Fibroblast of gingiva (primary cell): ENCODE results near the gene FEM1B.

Experiments
- DNase-seq: peaks from one replicate; pipeline ENCODE4 v3.0.0-alpha.2; 2011; ENCODE audit warnings: low read depth

Gene FEM1B

DNA sequence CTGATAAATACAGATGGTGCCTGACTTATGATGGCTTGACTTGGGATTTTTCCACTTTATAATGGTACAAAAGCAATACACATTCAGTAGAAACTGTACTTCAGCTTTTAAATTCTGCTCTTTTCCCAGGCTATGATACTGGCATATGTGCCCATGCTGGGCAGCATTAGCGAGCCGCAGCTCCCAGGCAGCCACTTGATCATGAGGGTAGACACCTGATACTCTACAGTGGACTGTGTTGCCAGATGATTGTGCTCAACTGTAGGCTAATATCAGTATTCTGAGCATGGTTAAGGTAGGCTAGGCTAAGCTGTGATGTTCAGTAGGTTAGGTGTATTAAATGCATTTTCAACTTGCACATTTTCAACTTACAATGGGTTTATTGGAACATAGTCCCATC is 17.7 kb upstream of the FEM1B start:
- DNase-seq = no peak

DNA sequence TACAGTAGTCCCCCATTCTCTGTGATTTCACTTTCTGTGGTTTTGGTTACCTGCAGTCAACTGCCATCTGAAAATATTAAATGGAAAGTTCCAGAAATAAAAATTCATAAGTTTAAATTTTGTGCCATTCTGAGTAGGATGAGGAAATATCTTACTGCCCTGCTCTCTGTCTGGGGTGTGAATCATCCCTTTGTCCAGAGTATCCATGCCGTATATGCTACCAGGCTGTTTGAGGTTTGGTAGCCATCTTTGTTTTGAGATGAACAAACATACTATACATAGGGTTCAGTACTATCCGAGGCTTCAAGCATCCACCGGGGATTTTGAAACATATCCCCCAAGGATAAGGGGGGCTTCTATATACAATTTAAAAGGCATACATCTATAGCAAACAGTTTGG is 16.3 kb upstream of the FEM1B start:
- DNase-seq = no peak

DNA sequence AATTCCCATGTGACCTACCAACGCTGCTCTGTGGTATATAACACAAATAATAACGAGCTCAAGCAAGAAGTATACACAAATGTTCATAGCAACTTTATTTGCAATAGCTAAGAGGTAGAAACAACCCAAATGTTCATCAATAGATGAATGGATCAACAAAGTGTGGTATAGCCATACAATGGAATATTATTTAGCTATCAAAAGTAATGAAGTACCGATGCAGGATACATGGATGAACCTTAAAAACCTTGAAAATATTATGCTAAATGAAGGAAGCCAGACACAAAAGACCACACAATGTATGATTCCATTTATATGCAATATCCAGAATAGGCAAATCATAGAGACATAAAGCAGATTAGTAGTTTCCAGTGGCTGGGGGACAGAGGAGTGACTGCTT is 15.6 kb upstream of the FEM1B start:
- no peak for DNase-seq

DNA sequence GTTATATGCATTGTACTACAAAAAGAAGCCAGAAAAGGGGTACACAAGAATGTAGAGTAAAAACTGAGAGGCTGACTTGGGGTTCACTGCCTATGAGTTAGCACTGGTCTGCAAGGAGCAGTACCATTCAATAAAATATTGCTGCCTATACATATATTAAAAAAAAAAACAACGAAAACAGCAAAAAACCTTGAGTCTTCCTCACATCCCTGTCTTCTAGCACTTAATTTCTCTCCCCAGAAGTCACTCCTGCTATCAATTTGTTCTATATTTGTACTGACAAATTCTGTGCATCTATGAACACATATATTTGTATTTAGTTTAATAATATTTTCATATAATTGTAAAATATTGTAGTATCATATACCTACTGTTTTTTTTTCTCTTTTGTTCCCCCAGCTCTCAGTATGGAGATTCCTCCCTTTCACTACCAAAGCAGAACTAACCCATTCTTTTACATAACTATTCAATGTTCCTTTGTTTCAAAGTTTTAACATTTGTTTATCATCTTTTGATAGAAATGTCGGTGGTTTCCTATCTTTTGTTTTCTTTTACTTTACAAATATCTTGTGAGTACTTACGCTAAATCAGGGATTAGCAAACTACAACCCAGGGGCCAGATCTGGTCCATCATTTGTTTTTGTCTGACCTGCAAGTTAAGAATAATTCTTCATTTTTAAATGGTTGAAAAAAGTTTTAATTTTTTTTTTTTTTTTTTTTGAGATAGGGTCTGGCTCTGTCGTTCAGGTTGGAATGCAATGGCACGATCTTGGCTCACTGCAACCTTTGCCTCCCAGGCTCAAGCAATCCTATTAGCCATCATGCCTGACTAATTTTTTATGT is 14.8 kb upstream of the FEM1B start:
- DNase-seq = no peak

DNA sequence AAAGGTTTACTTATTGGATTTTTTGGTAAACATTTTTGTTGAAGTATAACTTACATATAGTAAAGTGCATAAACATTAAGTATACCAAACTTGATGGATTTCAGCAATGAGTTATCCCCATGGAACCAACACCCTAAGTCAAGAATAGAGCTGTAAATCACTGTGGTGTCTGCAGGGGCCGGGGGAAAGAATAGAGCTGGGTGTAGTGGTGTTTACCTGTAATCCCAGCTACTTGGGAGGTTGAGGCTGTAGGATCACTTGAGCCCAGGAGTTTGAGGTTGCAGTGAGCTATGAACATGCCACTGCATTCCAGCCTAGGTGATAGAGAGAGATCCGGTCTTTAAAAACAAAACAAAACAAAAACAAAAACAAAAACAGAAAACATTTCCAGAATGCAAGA is 13.3 kb upstream of the FEM1B start:
- no peak for DNase-seq

DNA sequence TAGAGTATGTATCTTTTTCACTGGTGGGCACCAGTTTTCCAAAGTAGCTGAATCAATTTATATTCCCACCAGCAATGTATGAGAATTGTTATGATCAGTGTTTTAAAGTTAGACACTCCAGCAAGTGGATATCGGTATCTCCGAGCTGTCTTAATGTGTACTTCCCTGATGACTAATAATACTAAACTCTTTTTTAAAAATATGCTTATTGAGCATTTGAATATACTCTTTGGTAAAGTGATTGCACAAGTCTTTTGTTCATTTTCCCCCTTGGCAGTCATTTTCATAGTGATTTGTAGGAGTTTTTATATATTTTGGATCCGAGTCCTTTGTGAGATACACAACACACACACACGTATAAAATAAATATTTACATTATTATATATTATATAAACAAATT is 12.5 kb upstream of the FEM1B start:
- DNase-seq = no peak

DNA sequence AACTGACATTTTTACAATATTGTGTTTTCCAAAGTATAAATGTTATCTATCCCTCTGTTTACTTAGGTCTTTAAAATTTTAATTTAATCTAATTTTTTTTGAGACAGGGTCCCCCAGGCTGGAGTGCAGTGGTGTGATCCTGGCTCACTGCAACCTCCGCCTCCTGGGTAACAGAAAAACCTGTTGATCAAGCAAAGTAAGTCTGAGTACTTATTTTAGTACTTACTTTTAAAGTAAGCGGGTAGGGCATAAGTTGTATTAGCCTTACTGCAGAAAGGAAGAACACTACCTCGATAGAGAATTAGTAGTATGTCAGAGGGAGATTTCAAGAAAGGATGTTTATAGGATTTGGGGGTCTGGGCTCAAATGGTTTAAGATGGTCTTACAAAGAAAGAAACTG is 11.9 kb upstream of the FEM1B start:
- no peak for DNase-seq

DNA sequence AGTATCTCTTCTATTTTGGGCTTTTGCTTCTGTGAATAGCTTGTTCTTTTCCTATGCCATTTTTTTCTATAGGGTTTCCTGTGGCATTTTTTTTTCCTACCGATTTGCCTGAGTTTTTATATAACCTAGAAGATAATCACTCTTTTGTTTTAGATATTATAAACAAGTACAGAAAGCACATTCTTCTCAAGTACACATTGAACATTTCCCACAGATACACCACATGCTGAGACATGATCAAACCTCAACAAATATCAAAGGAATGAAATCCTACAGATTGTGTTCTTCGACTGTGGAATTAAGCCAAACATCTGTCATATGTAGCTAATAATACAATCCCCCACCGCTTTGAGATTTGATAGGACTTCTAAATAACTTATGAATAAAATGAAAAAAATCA is 9.1 kb upstream of the FEM1B start:
- no peak for DNase-seq

DNA sequence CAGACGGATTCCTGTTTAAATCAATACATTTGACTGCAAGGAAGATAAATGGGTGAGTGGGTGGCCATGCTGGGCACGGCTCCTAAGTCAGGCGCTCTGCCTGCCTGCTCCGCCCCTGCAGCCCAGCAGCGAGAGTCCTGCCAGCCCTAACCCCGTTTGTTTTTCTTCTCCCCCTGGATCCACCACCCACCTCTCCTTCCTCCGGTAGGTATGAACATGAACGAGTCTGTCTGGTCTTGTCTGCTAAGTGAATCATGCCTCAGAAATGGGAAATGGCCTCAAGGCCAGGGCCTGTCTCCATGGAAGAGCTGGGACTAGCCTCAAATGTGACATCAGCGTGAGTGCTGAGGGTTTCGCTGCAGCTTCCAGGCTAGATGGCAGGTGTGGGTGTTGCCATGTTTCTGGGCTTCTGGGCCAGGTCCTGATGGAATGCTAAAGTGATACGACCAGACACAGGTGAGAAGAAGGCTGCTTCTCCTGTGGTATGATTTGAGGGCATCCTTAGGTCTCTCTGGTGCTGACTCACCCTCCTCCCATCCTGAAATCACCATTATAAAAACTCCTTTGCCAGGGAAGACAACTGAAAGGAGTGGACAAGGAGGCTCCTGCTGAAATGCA is 5.6 kb upstream of the FEM1B start:
- peak; percentile 38 for DNase-seq

DNA sequence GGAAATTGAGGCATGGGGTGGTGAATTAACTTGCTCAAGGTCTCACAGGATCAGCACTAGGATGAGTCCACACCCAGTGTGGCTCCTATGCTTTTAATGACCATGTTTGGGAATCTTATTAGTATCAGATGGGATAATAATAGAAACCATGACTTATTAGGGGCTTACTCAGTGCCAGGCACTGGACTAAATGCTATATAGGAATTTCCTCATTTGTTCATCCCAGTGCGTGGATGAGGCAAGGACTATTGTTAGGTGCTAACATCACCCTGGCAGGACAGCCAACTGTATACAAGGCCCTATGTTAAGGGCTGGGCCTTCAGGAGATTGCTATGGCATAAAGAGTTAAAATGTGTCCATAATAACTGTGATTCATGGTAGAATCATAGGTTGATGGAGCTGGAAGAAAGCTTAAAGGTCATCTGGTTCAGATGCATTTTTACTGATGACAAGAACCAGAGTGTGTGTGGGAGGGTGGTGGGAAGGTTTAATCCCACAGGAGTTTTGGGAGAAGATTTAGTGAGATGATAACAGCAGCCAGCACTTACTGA is 4.7 kb upstream of the FEM1B start:
- peak; percentile 64 for DNase-seq

DNA sequence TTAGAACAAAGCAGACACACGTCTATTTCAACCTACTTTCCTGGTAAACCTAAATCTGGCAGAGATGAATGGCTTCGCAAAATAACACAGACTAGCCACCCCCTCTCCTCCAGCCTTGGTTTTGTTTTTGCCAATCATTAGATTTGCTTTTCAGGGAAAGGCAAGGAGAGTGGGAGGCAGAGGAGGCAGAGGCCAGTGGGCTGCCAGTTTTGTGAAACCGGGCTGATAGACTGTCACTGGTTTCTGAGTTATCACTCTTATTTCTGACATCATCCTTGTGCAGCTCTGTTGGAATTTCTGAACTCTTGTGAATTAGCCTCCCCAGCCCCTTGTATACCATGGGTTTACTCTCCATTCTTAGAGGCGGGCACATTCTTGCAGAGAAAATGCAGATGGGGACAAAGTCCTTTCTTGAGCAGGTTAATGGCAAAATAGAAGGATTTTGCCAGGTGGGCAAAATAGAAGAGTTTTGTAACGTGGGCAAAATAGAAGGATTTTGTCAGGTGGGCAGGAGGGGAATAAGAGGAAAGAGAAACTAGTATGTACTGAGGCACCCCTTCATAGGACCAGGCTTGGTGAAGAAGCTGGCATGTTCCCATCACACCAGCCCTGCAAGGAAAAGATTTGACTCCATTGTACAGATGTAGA is 3.2 kb upstream of the FEM1B start:
- no peak for DNase-seq

DNA sequence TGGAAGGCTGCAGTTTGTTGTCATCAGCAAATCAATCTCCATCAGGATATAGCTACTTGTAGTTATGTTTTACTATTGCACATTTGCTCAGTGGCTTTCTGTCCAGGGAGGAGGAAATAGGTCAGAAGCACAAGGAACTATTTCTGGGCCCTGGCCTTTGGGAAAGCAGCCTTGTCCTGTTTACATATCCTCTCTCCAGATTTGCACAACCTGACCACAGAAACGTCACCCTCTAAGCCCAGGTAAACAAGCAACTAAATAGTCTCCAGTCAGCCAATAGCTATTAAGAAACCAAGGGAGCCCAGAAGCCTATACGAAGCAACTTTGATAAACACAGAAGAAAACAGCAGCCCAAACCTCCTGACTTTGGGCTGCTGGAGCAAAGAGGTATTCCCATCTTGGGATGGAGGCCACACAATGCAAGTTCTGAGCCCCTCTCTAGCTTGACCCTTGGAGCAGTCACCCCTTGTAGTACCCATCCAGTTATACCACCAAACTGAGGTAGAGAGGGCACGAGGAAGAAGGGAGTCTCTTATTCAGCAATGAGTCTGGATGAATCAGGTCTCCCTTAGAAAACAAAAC is 2.3 kb upstream of the FEM1B start:
- peak; percentile 63 for DNase-seq

DNA sequence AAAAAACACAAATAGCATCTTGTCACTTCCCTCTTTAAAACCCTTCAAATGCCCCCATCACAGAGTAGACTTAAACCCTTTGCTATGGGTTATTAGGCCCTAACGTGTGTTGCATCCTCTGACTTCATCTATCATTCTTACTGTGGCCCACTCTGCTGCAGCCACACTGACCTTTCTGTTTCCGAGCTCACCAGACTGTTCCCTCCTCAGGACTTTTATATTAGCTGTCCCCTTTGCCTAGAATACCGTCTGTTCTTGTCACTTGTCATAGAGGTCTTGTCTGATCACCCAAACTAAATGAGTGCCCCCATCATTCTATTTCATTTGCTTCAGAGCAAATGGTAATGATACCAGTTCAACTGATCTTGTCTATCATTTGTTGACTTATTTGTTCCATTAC is 877 bp upstream of the FEM1B start:
- DNase-seq = no peak

DNA sequence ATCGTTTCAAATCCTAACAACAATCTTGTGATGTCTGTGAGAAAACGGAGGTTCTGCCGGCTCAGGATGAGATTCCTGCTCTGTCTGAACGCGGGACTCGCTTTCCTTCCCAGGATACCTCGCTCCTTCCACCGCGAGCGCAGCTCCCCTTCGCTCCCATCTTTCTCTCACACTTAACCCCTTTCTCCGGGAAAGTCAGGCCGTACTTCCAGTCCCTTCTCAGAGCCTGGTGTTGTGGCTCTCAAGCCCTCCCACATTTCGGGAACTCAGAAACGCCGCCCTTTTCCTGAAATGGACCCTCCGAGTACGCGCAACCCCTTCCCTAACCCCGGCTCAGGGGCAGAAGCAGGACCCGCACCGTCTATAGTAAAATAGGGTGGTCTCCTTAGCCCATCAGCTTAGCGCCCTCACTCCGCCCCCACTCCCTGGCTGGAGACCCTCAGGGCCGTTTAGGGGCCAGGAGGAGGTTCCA is 378 bp upstream of the FEM1B start:
- DNase-seq = no peak

DNA sequence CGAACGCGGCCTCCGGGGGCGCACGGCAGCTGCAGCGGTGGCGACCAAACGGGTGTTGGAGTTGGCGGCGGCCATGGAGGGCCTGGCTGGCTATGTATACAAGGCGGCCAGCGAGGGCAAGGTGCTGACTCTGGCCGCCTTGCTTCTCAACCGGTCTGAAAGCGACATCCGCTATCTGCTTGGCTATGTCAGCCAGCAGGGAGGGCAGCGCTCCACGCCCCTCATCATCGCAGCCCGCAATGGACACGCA is 725 bp downstream of the FEM1B start:
- no peak for DNase-seq

DNA sequence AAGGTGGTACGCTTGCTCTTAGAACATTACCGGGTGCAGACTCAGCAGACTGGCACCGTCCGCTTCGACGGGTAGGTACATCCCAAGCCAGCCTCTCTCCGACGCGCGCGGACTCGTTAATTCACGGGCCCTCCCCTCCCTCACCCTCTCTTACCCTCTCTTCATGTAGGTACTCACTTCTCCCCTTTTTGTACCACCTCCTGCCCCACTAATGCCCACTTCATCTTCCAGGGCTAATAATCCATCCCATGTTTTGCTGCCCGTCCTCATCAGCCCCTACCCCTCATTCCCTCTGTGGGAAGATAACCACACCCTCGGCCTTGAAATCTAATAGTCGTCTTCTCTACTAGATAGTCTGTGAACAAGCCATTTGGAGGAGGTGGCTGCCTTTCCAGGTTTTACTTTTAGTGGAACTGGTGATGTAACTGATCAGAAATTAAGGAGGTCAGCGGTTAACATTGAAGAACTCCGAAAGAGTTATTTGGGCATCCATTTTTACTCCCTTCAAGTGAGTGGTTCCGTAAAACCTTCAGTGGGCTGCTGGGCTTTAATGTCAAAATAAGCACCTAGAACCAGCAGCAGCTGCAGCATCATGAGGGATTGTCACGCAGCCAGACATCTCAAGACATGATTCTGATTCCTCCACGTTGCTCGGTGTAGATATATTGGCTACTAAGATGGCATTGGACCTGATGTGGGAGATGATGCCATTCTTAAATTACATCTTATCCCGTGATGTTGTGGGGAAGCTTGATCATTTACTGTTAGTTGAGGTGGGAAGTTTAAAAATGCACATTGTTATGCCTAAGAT is 1.3 kb downstream of the FEM1B start:
- DNase-seq = no peak

DNA sequence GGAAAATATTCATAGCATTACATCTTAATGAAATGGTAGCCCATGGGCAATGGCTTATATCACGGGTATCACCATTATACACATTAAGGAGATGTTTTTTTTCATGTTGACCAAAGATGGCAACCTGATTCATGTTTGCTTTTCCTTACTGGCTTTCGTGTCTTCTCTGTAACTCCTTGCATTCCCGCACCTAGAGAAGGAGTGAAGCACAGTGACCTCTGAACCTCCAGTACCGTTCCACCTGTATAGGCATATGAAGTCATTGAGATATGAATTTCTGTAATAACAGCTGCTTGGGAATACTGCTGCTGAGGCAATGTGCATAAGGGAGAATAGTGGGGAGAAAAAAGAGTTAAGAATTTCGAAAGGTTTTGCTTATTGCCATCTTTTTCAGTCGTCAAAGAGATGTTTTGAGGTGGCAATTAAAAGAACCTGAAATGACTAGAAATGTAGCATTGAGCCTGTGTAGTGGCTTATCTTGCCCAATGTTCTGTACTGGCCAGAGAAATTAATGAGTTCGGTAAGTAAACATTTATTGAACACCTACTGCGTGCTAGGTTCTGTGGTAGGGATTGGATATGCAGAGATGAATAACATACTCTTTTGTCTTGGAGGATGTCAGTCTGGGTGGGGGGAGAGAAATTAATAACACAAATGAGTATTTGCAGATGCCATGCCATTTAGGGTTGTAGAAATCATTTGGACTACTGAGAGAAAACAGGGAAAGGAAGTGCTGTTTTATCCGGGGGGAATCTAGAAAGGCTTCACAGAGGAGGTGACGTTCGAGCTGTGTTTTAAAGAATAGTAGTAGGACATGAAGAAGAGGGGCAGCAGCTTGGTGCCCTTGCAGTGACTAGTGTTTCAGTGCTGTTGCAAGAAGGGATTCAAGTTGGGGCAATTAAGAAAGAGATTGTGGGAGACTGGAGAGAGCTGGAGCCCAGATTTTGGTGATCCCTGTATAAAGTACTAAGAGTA is 2.5 kb downstream of the FEM1B start:
- DNase-seq = no peak

DNA sequence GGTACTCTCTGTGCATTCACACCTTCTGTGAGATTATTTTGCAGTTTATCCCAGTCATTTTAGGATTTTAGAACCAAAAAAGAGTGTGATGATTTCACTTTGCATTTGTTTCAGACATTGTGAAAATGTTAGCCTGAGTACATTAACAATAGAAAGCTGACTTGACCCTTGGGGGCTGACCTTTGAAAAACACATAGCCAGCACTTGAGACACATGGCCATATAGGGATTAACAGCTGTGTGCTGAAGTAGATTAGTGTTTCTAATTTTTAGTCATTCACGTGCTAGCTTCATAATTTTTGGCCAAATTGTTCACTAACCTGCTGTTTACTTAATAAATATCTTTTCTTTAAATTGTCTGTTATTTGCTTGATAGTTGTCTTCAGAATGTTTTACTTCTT is 3.5 kb downstream of the FEM1B start:
- no peak for DNase-seq

DNA sequence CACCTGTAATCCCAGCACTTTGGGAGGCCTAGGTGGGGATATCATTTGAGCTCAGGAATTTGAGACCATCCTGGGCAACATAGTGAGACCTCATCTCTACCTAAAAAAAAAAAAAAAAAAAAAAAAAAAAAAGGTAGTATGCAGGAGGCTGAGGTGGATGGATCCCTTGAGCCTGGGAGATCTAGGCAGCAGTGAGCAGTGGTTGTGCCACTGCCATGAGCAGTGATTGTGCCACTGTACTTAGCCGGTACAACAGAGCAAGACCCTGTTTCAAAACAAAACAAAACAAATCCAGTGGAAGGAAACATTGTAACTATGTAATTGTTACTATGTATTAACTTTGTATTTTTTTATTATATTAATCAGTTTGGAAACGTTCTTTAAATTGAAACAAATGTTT is 5.9 kb downstream of the FEM1B start:
- DNase-seq = no peak

DNA sequence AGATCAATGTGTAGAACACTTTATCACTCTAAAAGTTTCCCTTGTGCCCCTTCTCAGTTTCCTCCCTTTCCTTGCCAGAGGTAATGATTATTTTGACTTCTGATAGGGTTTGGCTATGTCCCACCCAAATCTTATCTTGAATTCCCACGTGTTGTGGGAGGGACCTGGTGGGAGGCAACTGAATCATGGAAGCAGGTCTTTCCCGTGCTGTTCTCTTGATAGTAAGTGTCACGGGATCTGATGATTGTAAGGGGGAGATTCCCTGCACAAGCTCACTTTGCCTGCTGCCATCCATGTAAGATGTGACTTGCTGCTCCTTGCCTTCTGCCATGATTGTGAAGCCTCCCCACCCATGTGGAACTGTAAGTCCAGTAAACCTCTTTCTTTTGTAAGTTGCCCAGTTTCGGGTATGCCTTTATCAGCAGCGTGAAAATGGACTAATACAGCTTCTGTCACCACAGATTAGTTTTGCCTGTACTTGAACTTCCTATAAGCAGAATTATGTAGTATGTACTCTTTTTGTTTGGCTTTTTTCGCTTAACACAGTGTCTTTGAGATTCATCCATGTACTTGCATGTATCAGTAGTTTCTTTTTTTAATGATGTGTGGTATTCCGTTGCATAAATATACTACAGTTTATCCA is 7.2 kb downstream of the FEM1B start:
- DNase-seq = no peak
